Chondrocyte (in vitro differentiated cells): Measurements from ENCODE around the gene IL17RB. TPM values are rescaled to one million over a fixed set of nuclear protein-coding genes. Genes with fewer than 3 reads are reported as not detected.

Source experiments
- DNase-seq: peaks from one replicate; pipeline ENCODE4 v3.0.0; 2021; ENCODE audit warnings: mixed read lengths, low spot score
- H3K27ac Mint-ChIP-seq: one replicate; pipeline ENCODE4 v1.8.0; 2021; ENCODE audit warnings: mild to moderate bottlenecking, moderate library complexity, mixed read lengths; ENCODE audit not compliant: unreplicated experiment
- H3K27me3 Mint-ChIP-seq: 2 replicates; pipeline ENCODE4 v1.8.0; 2021; ENCODE audit warnings: low read depth, mixed read lengths
- H3K36me3 Mint-ChIP-seq: 2 replicates; pipeline ENCODE4 v1.8.0; 2021; ENCODE audit warnings: low read depth, mixed read lengths
- H3K4me1 Mint-ChIP-seq: 2 replicates; pipeline ENCODE4 v1.8.0; 2021; ENCODE audit warnings: low read depth, mild to moderate bottlenecking, mixed read lengths
- H3K4me3 Mint-ChIP-seq: one replicate; pipeline ENCODE4 v1.8.0; 2021; ENCODE audit warnings: mild to moderate bottlenecking, moderate library complexity, mixed read lengths; ENCODE audit not compliant: unreplicated experiment
- H3K9me3 Mint-ChIP-seq: 2 replicates; pipeline ENCODE4 v1.8.0; 2021; ENCODE audit warnings: low read depth, mixed read lengths
- total RNA-seq: library from RNA; stranded (reverse); gene quantifications from 3 replicates; pipeline ENCODE4 v1.2.1, GENCODE V29; 2021
- TF ChIP-seq, protein P1 (sequence below): fragments of 200-600 bp; sonication (generic); IDR thresholded peaks from 2 replicates; pipeline ENCODE4 v1.5.0; 2021; ENCODE audit warnings: antibody characterized with exemption, mild to moderate bottlenecking, moderate library complexity

Gene IL17RB
- total RNA-seq, 1 donor from 2014 or later, result 0.22 TPM

DNA sequence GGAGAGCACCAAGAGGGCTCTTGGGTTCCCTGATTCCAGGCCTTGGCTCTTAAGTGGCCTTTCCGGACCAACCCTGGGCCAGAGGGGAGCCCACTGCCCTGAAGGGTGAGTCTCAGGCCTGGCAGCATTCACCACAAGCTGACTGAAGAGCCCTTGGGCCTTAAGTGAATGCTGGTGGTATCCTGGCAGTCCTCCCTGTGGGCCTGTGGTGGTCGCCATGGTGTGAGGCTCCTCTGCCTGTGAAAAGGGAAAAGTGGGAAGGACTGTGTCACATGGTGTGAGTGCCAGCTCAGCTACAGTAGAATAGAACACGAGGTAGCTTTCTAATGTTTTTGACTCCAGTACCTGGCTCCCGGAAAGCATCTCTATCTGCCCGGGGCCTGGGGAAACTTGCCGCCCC, 15.4 kb upstream of the IL17RB start:
- Mint-ChIP-seq H3K9me3 (no peaks in the 10 kb centered on the region), H3K27me3 (no peaks in the 10 kb centered on the region), H3K27ac (no peak overlapping the region), H3K4me3 (no peak overlapping the region), H3K4me1 (no peaks in the 10 kb centered on the region), H3K36me3 (no peaks in the 10 kb centered on the region)
- TF ChIP-seq, protein P1, sequence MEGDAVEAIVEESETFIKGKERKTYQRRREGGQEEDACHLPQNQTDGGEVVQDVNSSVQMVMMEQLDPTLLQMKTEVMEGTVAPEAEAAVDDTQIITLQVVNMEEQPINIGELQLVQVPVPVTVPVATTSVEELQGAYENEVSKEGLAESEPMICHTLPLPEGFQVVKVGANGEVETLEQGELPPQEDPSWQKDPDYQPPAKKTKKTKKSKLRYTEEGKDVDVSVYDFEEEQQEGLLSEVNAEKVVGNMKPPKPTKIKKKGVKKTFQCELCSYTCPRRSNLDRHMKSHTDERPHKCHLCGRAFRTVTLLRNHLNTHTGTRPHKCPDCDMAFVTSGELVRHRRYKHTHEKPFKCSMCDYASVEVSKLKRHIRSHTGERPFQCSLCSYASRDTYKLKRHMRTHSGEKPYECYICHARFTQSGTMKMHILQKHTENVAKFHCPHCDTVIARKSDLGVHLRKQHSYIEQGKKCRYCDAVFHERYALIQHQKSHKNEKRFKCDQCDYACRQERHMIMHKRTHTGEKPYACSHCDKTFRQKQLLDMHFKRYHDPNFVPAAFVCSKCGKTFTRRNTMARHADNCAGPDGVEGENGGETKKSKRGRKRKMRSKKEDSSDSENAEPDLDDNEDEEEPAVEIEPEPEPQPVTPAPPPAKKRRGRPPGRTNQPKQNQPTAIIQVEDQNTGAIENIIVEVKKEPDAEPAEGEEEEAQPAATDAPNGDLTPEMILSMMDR, result no peak
- no peak for DNase-seq

DNA sequence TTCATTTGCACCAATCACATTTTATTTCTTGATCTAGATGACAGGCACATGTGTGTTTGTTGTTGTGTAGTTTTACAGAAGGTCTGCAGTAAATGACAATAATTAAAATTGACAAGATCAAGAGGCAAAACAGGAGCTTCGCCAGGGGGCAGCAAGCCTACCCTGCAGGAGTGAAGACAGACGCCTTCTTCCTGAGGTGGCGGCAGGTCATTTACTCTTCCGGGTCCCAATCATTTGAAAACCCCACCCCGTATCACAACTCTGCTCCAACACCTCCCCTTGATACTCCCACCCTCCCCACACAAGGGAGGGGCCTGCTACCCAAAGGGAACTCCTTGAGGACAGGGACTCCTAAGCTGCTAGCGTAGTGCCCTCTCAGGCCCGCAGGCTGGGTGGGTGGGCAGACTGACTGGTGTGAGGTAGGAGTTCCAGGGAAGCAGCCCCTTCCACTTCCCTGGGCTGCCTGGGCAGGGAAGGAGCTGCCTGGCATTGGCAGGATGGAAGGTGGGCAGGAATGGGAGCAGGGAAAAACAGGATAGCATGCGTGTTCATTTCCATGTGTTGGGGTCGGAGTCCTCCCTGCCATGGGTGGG, 13.2 kb upstream of the IL17RB start:
- no peaks in the 10 kb centered on the region for H3K27me3 Mint-ChIP-seq
- H3K4me1 Mint-ChIP-seq, result no peaks in the 10 kb centered on the region
- H3K4me3 Mint-ChIP-seq, result no peak overlapping the region
- H3K9me3 Mint-ChIP-seq, result no peaks in the 10 kb centered on the region
- H3K36me3 Mint-ChIP-seq, result no peaks in the 10 kb centered on the region
- H3K27ac Mint-ChIP-seq, result no peak overlapping the region
- no peak for DNase-seq
- TF ChIP-seq, protein P1, result no peak

DNA sequence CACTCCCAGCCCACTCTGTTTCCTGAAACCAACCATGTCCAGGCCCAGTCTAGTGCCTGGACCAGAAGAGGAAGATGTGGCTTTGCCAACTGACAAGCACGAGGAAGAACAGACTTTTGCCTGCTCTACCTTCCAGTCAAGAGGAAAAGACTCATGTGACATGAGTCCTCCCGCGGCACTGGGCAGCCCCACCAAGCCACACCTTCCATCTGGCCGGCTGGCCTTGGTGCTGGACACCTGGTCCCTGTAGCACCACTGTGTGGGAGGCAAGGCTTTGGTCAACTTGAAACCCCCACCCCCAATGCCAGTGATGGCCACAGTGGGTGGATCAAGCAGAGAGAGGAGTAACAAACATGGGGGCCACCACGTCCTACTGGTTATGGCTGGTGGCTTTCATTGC, 12.7 kb upstream of the IL17RB start:
- Mint-ChIP-seq H3K27ac (no peak overlapping the region), H3K36me3 (no peaks in the 10 kb centered on the region), H3K27me3 (no peaks in the 10 kb centered on the region), H3K9me3 (no peaks in the 10 kb centered on the region), H3K4me3 (no peak overlapping the region), H3K4me1 (no peaks in the 10 kb centered on the region)
- DNase-seq, result no peak
- TF ChIP-seq, protein P1, result no peak

DNA sequence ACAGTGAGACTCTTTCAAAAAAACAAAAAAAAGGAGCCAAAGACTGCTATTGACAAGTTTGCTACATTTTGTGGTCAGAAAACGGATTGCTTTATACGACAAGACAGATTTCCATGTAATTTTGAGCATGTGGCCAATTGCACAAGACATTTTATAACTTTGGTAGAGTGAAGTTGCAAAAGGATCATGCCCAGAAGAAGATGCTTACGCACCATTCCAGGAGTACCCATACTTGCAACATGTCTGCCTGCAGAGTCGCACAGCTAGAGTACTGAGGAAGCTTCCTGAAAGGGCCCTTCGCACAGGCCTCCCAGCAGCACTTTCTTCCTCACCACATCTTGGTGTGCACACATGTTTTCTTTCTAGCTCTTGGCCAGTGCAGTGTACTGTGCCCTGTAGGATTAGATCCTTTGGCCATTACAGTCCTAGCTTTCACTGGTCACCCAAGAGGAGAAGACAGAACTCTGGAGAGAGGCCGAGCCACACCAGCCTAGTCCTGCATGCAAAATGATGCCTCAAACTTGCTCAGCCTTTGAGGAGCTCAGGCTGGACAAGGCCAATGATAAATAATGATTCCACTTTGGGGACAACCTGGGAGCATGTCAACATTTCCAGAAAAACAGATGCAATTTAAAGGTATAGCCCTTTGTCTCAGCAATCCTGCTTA, 11.8 kb upstream of the IL17RB start:
- no peaks in the 10 kb centered on the region for H3K9me3 Mint-ChIP-seq
- no peak overlapping the region for H3K27ac Mint-ChIP-seq
- DNase-seq, result no peak
- H3K4me1 Mint-ChIP-seq, result no peaks in the 10 kb centered on the region
- TF ChIP-seq, protein P1, result no peak
- H3K27me3 Mint-ChIP-seq, result no peaks in the 10 kb centered on the region
- H3K36me3 Mint-ChIP-seq, result no peaks in the 10 kb centered on the region
- H3K4me3 Mint-ChIP-seq, result no peak overlapping the region

DNA sequence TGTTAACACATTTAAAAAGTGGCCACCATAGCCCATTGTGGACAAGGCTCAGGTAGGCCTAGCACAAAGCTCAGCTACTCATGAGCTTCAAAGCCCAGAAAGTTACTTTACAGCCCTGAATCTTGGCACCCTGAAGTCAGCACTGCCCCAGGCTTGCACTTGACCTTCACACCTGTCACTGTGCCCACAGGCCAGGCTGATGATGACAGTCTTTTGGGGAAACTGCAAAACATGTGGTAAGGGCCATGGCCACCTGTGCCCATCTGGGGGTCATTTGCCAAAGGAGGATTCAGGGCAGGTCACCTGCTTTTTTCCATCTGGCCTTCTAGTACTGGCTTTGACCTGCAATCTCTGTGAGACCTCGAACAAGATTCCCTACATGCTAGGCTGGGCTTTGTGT, 11.1 kb upstream of the IL17RB start:
- H3K36me3 Mint-ChIP-seq, result no peaks in the 10 kb centered on the region
- H3K4me1 Mint-ChIP-seq, result no peaks in the 10 kb centered on the region
- TF ChIP-seq, protein P1, result no peak
- H3K27ac Mint-ChIP-seq, result no peak overlapping the region
- no peaks in the 10 kb centered on the region for H3K27me3 Mint-ChIP-seq
- H3K9me3 Mint-ChIP-seq, result no peaks in the 10 kb centered on the region
- no peak overlapping the region for H3K4me3 Mint-ChIP-seq
- no peak for DNase-seq
